HepG2 (cell line): ENCODE measurements around the gene CCNA2. TPM values are rescaled to one million over a fixed set of nuclear protein-coding genes. Genes with fewer than 3 reads are reported as not detected.

Experiments
- AGO2 ChIP-seq: fragments of 200-400 bp; formaldehyde crosslinking; optimal IDR thresholded peaks from 2 replicates; pipeline ENCODE3; 2017; ENCODE audit warnings: mild to moderate bottlenecking, low read depth, low read length, moderate library complexity
- ATF6 ChIP-seq: sonication (generic); formaldehyde crosslinking; conservative IDR thresholded peaks from 2 replicates; pipeline ENCODE4 v1.4.0; 2020; ENCODE audit warnings: missing genetic modification reagents
- CBX2 ChIP-seq, 2 experiments: fragments of 200-600 bp in 1 of 2; sonication (generic); formaldehyde crosslinking in 1 of 2; IDR thresholded peaks; 2 replicates each; pipeline versions ENCODE4 v1.7.0 to v1.8.1; 2018 to 2022; ENCODE audit warnings: low read depth in 2 of 2, low read length in 1 of 2, mild to moderate bottlenecking in 1 of 2, missing genetic modification reagents in 1 of 2
- E2F1 ChIP-seq: sonication (generic); formaldehyde crosslinking; IDR thresholded peaks from 2 replicates; pipeline ENCODE4 v1.5.0; 2020; ENCODE audit warnings: missing genetic modification reagents
- HNF1A ChIP-seq, 2 experiments: sonication (generic) in 1 of 2; formaldehyde crosslinking in 1 of 2; IDR thresholded peaks; 2 replicates each; pipeline versions ENCODE4 v1.4.0 to v1.6.1; 2016 to 2020; ENCODE audit warnings: borderline replicate concordance in 1 of 2, low read depth in 1 of 2, mild to moderate bottlenecking in 1 of 2, missing genetic modification reagents in 1 of 2
- KDM4B ChIP-seq: sonication (generic); formaldehyde crosslinking; IDR thresholded peaks from 2 replicates; pipeline ENCODE4 v1.4.0; 2020; ENCODE audit warnings: missing genetic modification reagents
- KLF15 ChIP-seq: sonication (generic); formaldehyde crosslinking; IDR thresholded peaks from 2 replicates; pipeline ENCODE4 v1.8.1; 2023; ENCODE audit warnings: borderline replicate concordance, mild to moderate bottlenecking, inconsistent platforms, missing genetic modification reagents, mixed read lengths
- MAFG ChIP-seq: sonication (generic); formaldehyde crosslinking; IDR thresholded peaks from 2 replicates; pipeline ENCODE4 v1.5.1; 2020; ENCODE audit warnings: mild to moderate bottlenecking, missing genetic modification reagents
- MXD1 ChIP-seq: sonication (generic); formaldehyde crosslinking; IDR thresholded peaks from 2 replicates; pipeline ENCODE4 v1.4.0; 2020; ENCODE audit warnings: mild to moderate bottlenecking, missing genetic modification reagents
- POLR2A ChIP-seq, 2 experiments: IDR thresholded peaks; 2 replicates each; pipeline ENCODE4 v1.6.1; 2011; ENCODE audit warnings: low read depth in 2 of 2, low read length in 2 of 2, mild to moderate bottlenecking in 1 of 2, moderate library complexity in 1 of 2; ENCODE audit not compliant: insufficient read depth in 1 of 2
- SMAD3 ChIP-seq: sonication (generic); formaldehyde crosslinking; IDR thresholded peaks from 2 replicates; pipeline ENCODE4 v1.4.0; 2020; ENCODE audit warnings: missing genetic modification reagents
- SNAPC2 ChIP-seq: sonication (generic); formaldehyde crosslinking; IDR thresholded peaks from 2 replicates; pipeline ENCODE4 v1.8.1; 2022; ENCODE audit warnings: mild to moderate bottlenecking, missing genetic modification reagents
- ZNF441 ChIP-seq: sonication (generic); formaldehyde crosslinking; IDR thresholded peaks from 2 replicates; pipeline ENCODE4 v1.7.0; 2021; ENCODE audit warnings: missing genetic modification reagents, borderline replicate concordance
- ZNF562 ChIP-seq: sonication (generic); formaldehyde crosslinking; IDR thresholded peaks from 2 replicates; pipeline ENCODE4 v1.8.0; 2022; ENCODE audit warnings: missing genetic modification reagents, borderline replicate concordance
- ZNF749 ChIP-seq: sonication (generic); formaldehyde crosslinking; IDR thresholded peaks from 2 replicates; pipeline ENCODE4 v1.8.0; 2022; ENCODE audit warnings: mild to moderate bottlenecking, missing genetic modification reagents, moderate library complexity, borderline replicate concordance
- polyA plus RNA-seq, 8 experiments: library from polyadenylated mRNA; depleted of rRNA in 3 of 8; stranded (reverse) in 7 of 8; unstranded in 1 of 8; fragments of >200 nt; fragmentation: Illumina TruSeq in 4 of 8; extraction: Trizol in 4 of 8; gene quantifications; 2 replicates each; pipeline versions ENCODE4 v1.2.1 to v1.2.3, GENCODE V29; 2011 to 2016; ENCODE audit warnings: low read depth in 4 of 8, missing spikeins in 1 of 8, mixed read lengths in 1 of 8; ENCODE audit not compliant: insufficient read depth in 1 of 8
- total RNA-seq, 5 experiments: library from RNA; depleted of rRNA; stranded (reverse); fragments of >200 nt; fragmentation: Illumina TruSeq; extraction: Trizol; gene quantifications; 2 replicates each; pipeline ENCODE4 v1.2.3, GENCODE V29; 2016; ENCODE audit warnings: low read depth in 1 of 5
- TF ChIP-seq, protein P1 (sequence below): sonication (generic); formaldehyde crosslinking; IDR thresholded peaks from 2 replicates; pipeline ENCODE4 v1.8.1; 2023; ENCODE audit warnings: mild to moderate bottlenecking, inconsistent platforms, moderate library complexity, missing genetic modification reagents, borderline replicate concordance
- TF ChIP-seq, protein P2 (sequence below): sonication (generic); formaldehyde crosslinking; IDR thresholded peaks from 2 replicates; pipeline ENCODE4 v1.4.0; 2020; ENCODE audit warnings: missing genetic modification reagents, mild to moderate bottlenecking, borderline replicate concordance

The CCNA2 gene
- total and polyA plus RNA-seq, 2 of the 13 experiments (the other 11 are each of a cell fraction or from before 2014, with no cell fraction given): 31.3 to 105 TPM

GRCh38 chr4:121822796-121823504 is 733 bp downstream of the CCNA2 start (continued):
- no peak for TF ChIP-seq HNF1A (IDR thresholded peaks at IDR 0.05; ENCODE audit: low read depth)
- TF ChIP-seq HNF1A (CRISPR knock-in tag; IDR thresholded peaks at IDR 0.05; ENCODE audit: borderline replicate concordance): no peak
- TF ChIP-seq E2F1: no peak
- TF ChIP-seq KDM4B (CRISPR knock-in tag): no peak
- TF ChIP-seq, protein P1, sequence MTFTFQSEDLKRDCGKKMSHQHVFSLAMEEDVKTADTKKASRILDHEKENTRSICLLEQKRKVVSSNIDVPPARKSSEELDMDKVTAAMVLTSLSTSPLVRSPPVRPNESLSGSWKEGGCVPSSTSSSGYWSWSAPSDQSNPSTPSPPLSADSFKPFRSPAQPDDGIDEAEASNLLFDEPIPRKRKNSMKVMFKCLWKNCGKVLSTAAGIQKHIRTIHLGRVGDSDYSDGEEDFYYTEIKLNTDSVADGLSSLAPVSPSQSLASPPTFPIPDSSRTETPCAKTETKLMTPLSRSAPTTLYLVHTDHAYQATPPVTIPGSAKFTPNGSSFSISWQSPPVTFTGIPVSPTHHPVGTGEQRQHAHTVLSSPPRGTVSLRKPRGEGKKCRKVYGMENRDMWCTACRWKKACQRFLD: no peak
- TF ChIP-seq SNAPC2 (CRISPR knock-in tag): no peak
- TF ChIP-seq ZNF562 (CRISPR knock-in tag): no peak
- no peak for TF ChIP-seq SMAD3 (CRISPR knock-in tag)
- TF ChIP-seq CBX2 (IDR thresholded peaks at IDR 0.05; ENCODE audit: low read depth, low read length): no peak
- 0 out of 2 replicates have a peak, but pooled peaks have one; percentile 23 for TF ChIP-seq CBX2 (CRISPR knock-in tag; IDR thresholded peaks at IDR 0.05; ENCODE audit: low read depth)
- no peak for TF ChIP-seq ZNF441 (CRISPR knock-in tag)
- no peak for TF ChIP-seq ATF6
- TF ChIP-seq ZNF749 (CRISPR knock-in tag): no peak
- peak in 1 of 2 experiments; percentile 33; a peak in 1 of 4 replicates for TF ChIP-seq POLR2A (IDR thresholded peaks at IDR 0.05; ENCODE audit: insufficient read depth in 1 of 2, low read depth in 2 of 2, low read length in 2 of 2)
- no peak for TF ChIP-seq KLF15 (CRISPR knock-in tag)
- no peak for TF ChIP-seq AGO2
- TF ChIP-seq MAFG (CRISPR knock-in tag): no peak
- no peak for TF ChIP-seq MXD1 (CRISPR knock-in tag)
- TF ChIP-seq, protein P2, sequence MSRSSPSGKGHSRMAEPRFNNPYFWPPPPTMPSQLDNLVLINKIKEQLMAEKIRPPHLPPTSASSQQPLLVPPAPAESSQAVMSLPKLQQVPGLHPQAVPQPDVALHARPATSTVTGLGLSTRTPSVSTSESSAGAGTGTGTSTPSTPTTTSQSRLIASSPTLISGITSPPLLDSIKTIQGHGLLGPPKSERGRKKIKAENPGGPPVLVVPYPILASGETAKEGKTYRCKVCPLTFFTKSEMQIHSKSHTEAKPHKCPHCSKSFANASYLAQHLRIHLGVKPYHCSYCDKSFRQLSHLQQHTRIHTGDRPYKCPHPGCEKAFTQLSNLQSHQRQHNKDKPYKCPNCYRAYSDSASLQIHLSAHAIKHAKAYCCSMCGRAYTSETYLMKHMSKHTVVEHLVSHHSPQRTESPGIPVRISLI (CRISPR knock-in tag): 0 out of 2 replicates have a peak, but pooled peaks have one; percentile 29
